Measurements from ENCODE around the gene MBD3.
"Not testable (repeated sequence)": the region's sequence is repeated elsewhere in the genome, so short reads cannot be mapped to it uniquely, and the experiment has no call there.

The MBD3 gene

GRCh38 chr19:1538978-1539377 lies 53.7 kb downstream of the MBD3 start:
- TF ChIP-seq TARDBP (IDR thresholded peaks at IDR 0.05) (no peak), ELF4 (IDR thresholded peaks at IDR 0.05) (no peak)
- DNase-seq (ENCODE audit: extremely low spot score): no peak
- POLR2A ChIA-PET: no interaction called here
- CTCF ChIA-PET: no interaction called here

- POLR2A ChIA-PET; DNase-seq (ENCODE audit: extremely low spot score); CTCF ChIA-PET: not testable (repeated sequence)
Measured at GRCh38 chr19:1535699-1536098, 57.0 kb downstream of the MBD3 start.

GRCh38 chr19:1534972-1535371 lies 57.7 kb downstream of the MBD3 start:
- POLR2A ChIA-PET: no interaction called here
- CTCF ChIA-PET: no interaction called here
- no peak for TF ChIP-seq NFRKB (IDR thresholded peaks at IDR 0.05)
- TF ChIP-seq ZNF384 (IDR thresholded peaks at IDR 0.05): no peak
- TF ChIP-seq TARDBP (IDR thresholded peaks at IDR 0.05): no peak
- TF ChIP-seq ELF4 (IDR thresholded peaks at IDR 0.05): no peak
- TF ChIP-seq HDGF (IDR thresholded peaks at IDR 0.05; ENCODE audit: borderline replicate concordance): no peak
- no peak for TF ChIP-seq LEF1 (IDR thresholded peaks at IDR 0.05; ENCODE audit: borderline replicate concordance)
- TF ChIP-seq SP1 (IDR thresholded peaks at IDR 0.05): no peak
- no peak for TF ChIP-seq FOXA1 (IDR thresholded peaks at IDR 0.05)
- no peak for TF ChIP-seq BHLHE40 (IDR thresholded peaks at IDR 0.05; ENCODE audit: borderline replicate concordance)
- no peak for TF ChIP-seq CTBP1 (IDR thresholded peaks at IDR 0.05; ENCODE audit: borderline replicate concordance)
- DNase-seq (ENCODE audit: extremely low spot score): no peak

- TF ChIP-seq SUZ12 (IDR thresholded peaks at IDR 0.05) (no peak), ZNF384 (IDR thresholded peaks at IDR 0.05) (no peak)
- DNase-seq (ENCODE audit: extremely low spot score): no peak
- POLR2A ChIA-PET: no interaction called here
- CTCF ChIA-PET: no interaction called here
Measured at GRCh38 chr19:1533510-1534150, 59.0 kb downstream of the MBD3 start.

GRCh38 chr19:1532003-1532402 lies 60.7 kb downstream of the MBD3 start:
- TF ChIP-seq ZNF384 (IDR thresholded peaks at IDR 0.05) (no peak), FOXK2 (IDR thresholded peaks at IDR 0.05) (no peak), PKNOX1 (IDR thresholded peaks at IDR 0.05) (no peak), FOXA1 (IDR thresholded peaks at IDR 0.05) (no peak), NFRKB (IDR thresholded peaks at IDR 0.05) (no peak), SUZ12 (IDR thresholded peaks at IDR 0.05) (no peak), LEF1 (IDR thresholded peaks at IDR 0.05; ENCODE audit: borderline replicate concordance) (no peak), TARDBP (IDR thresholded peaks at IDR 0.05) (no peak), SP1 (IDR thresholded peaks at IDR 0.05) (no peak), ARNT (IDR thresholded peaks at IDR 0.05) (no peak), ELF4 (IDR thresholded peaks at IDR 0.05) (no peak), BHLHE40 (IDR thresholded peaks at IDR 0.05; ENCODE audit: borderline replicate concordance) (no peak), FOXM1 (IDR thresholded peaks at IDR 0.05; ENCODE audit: borderline replicate concordance) (no peak), HDGF (IDR thresholded peaks at IDR 0.05; ENCODE audit: borderline replicate concordance) (no peak), L3MBTL2 (conservative IDR thresholded peaks at IDR 0.05) (no peak), CTBP1 (IDR thresholded peaks at IDR 0.05; ENCODE audit: borderline replicate concordance) (no peak)
- DNase-seq (ENCODE audit: extremely low spot score): no peak
- ChIA-PET POLR2A (no interaction called here), CTCF (no interaction called here)

GRCh38 chr19:1531587-1531986 lies 61.1 kb downstream of the MBD3 start:
- TF ChIP-seq HDGF (IDR thresholded peaks at IDR 0.05; ENCODE audit: borderline replicate concordance): no peak
- TF ChIP-seq PKNOX1 (IDR thresholded peaks at IDR 0.05): no peak
- no peak for TF ChIP-seq L3MBTL2 (conservative IDR thresholded peaks at IDR 0.05)
- TF ChIP-seq FOXK2 (IDR thresholded peaks at IDR 0.05): no peak
- no peak for TF ChIP-seq BHLHE40 (IDR thresholded peaks at IDR 0.05; ENCODE audit: borderline replicate concordance)
- TF ChIP-seq LEF1 (IDR thresholded peaks at IDR 0.05; ENCODE audit: borderline replicate concordance): no peak
- no peak for TF ChIP-seq FOXA1 (IDR thresholded peaks at IDR 0.05)
- no peak for TF ChIP-seq NFRKB (IDR thresholded peaks at IDR 0.05)
- no peak for TF ChIP-seq ZNF384 (IDR thresholded peaks at IDR 0.05)
- no peak for TF ChIP-seq ARNT (IDR thresholded peaks at IDR 0.05)
- TF ChIP-seq ELF4 (IDR thresholded peaks at IDR 0.05): no peak
- TF ChIP-seq CTBP1 (IDR thresholded peaks at IDR 0.05; ENCODE audit: borderline replicate concordance): no peak
- no peak for TF ChIP-seq SUZ12 (IDR thresholded peaks at IDR 0.05)
- TF ChIP-seq FOXM1 (IDR thresholded peaks at IDR 0.05; ENCODE audit: borderline replicate concordance): no peak
- TF ChIP-seq TARDBP (IDR thresholded peaks at IDR 0.05): no peak
- TF ChIP-seq SP1 (IDR thresholded peaks at IDR 0.05): no peak
- POLR2A ChIA-PET: no interaction called here
- no peak for DNase-seq (ENCODE audit: extremely low spot score)
- CTCF ChIA-PET: no interaction called here

- DNase-seq (ENCODE audit: extremely low spot score); CTCF ChIA-PET; POLR2A ChIA-PET: not testable (repeated sequence)
Measured at GRCh38 chr19:1530856-1531255, 61.8 kb downstream of the MBD3 start.

GRCh38 chr19:1529430-1529816 lies 63.2 kb downstream of the MBD3 start:
- TF ChIP-seq ELF4 (IDR thresholded peaks at IDR 0.05) (no peak), L3MBTL2 (conservative IDR thresholded peaks at IDR 0.05) (no peak), ARNT (IDR thresholded peaks at IDR 0.05) (no peak), FOXK2 (IDR thresholded peaks at IDR 0.05) (no peak), FOXA1 (IDR thresholded peaks at IDR 0.05) (no peak), FOXM1 (IDR thresholded peaks at IDR 0.05; ENCODE audit: borderline replicate concordance) (no peak), BHLHE40 (IDR thresholded peaks at IDR 0.05; ENCODE audit: borderline replicate concordance) (no peak), SUZ12 (IDR thresholded peaks at IDR 0.05) (no peak), CTBP1 (IDR thresholded peaks at IDR 0.05; ENCODE audit: borderline replicate concordance) (no peak), LEF1 (IDR thresholded peaks at IDR 0.05; ENCODE audit: borderline replicate concordance) (no peak), SP1 (IDR thresholded peaks at IDR 0.05) (no peak), NFRKB (IDR thresholded peaks at IDR 0.05) (no peak)
- no peak for DNase-seq (ENCODE audit: extremely low spot score)
- POLR2A ChIA-PET: no interaction called here
- CTCF ChIA-PET: no interaction called here
